22Rv1 (cell line): ENCODE measurements around the gene RMDN3.
A peak's percentile ranks its signal among the peaks of the same experiment; 100 is the strongest.

Experiments used
- H3K27ac ChIP-seq: fragments of 450-650 bp; 2 replicates; pipeline ENCODE4 v1.5.1; 2017
- CTCF ChIP-seq: fragments of 450-650 bp; IDR thresholded peaks from 2 replicates; pipeline ENCODE4 v1.5.1; 2017; ENCODE audit warnings: mild to moderate bottlenecking
- ZFX ChIP-seq: fragments of 450-650 bp; IDR thresholded peaks from 2 replicates; pipeline ENCODE4 v1.6.1; 2017; ENCODE audit warnings: antibody characterized with exemption, borderline replicate concordance

Gene RMDN3

GRCh38 chr15:40694688-40695468, 60.2 kb downstream of the RMDN3 start, which contains the start of gene RAD51:
RAD51 (plus strand) TSS chr15:40695174; CDS start chr15:40698759, 3,585 bp downstream.
- H3K27ac ChIP-seq = peak within 1 kb of the TSS; percentile 98
- TF ChIP-seq CTCF = no peak
- TF ChIP-seq ZFX = no peak

- peak overlapping the region; percentile 98 for H3K27ac ChIP-seq
- no peak for TF ChIP-seq CTCF
- no peak for TF ChIP-seq ZFX
Measured at GRCh38 chr15:40693904-40694687, 61.0 kb downstream of the RMDN3 start.

- TF ChIP-seq ZFX (no peak), CTCF (no peak)
- H3K27ac ChIP-seq = peak overlapping the region; percentile 42
Measured at GRCh38 chr15:40691737-40692136, 63.3 kb downstream of the RMDN3 start.

- H3K27ac ChIP-seq = no peak overlapping the region
- TF ChIP-seq ZFX = no peak
- TF ChIP-seq CTCF = no peak
Measured at GRCh38 chr15:40688932-40689799, 65.9 kb downstream of the RMDN3 start.
